CMK (cell line): ENCODE data around the gene RPS15.

ENCODE experiments used
- DNase-seq: peaks from one replicate; pipeline ENCODE4 v3.0.0-alpha.2; 2010; ENCODE audit warnings: low read depth

The RPS15 gene

GRCh38 chr19:1453525-1454364, 15.5 kb downstream of the RPS15 start:
- peak; percentile 52 for DNase-seq

- no peak for DNase-seq
Measured at GRCh38 chr19:1455002-1455335, 16.8 kb downstream of the RPS15 start.

DNA sequence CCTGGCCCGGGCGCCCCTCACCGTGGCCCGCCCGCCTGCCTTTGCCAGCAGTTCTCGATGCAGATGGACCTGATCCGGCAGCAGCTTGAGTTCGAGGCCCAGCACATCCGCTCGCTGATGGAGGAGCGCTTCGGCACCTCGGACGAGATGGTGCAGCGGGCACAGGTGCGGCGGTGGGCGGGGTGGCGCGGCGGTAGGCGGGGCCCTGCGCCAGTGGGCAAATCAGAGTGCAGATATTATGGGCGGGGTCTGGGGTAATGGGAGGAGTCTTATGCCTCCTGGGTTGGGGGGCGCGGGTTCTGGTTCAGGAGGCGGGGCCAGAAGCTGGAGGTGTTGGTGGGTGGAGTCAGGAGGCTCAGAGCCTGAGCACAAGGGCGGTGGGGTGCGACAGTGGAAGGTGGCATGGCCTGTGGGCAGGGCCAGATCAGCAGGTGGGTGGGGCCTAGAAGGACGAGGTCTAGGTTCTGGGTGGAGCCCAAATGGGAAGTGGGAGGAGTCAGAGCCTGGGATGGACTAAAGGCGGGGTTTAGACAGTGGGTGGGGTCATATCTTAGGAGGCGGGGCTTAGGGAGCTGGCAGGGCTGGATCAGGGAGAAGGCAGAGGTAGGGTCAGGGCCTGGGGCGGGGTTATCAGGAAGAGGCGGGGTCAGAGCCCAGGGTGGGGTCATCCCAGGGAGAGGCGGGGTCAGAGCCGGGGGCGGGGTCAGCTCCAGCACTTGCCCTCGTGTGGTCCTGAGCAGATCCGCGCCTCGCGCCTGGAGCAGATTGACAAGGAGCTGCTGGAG, 17.3 kb downstream of the RPS15 start:
- DNase-seq: peak; percentile 87

DNA sequence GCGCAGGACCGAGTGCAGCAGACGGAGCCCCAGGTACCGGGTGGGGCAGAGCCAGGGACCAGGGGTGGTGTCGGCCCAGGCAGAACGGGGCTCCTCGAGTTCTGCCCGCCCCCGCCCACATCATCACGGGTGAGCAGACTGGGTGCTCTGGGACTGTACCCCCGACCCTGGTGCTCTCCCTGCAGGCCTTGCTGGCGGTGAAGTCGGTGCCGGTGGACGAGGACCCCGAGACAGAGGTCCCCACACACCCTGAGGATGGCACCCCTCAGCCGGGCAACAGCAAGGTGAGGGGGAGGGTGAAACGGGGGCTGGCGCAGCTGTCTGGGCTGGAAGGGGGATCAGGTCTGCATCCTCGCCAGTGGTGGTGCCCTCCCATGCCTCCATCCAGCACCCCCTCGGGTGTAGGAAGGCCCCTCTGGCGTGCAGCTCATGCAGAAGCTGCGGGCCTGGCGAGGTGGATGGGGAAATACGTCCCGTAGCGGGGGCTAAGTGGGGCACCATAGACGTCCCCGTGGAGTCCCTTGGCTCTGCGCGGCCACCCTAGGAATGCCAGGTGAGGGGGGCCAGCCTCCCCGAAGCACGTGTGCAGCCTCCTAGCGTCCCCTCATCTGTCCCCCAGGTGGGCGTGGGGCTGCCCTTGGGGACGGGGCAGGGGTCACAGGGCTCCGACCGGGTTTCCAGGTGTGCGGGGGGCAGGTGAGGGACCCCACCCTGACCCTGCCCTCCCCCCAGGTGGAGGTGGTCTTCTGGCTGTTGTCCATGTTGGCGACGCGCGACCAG, 18.1 kb downstream of the RPS15 start:
- DNase-seq: no peak

DNA sequence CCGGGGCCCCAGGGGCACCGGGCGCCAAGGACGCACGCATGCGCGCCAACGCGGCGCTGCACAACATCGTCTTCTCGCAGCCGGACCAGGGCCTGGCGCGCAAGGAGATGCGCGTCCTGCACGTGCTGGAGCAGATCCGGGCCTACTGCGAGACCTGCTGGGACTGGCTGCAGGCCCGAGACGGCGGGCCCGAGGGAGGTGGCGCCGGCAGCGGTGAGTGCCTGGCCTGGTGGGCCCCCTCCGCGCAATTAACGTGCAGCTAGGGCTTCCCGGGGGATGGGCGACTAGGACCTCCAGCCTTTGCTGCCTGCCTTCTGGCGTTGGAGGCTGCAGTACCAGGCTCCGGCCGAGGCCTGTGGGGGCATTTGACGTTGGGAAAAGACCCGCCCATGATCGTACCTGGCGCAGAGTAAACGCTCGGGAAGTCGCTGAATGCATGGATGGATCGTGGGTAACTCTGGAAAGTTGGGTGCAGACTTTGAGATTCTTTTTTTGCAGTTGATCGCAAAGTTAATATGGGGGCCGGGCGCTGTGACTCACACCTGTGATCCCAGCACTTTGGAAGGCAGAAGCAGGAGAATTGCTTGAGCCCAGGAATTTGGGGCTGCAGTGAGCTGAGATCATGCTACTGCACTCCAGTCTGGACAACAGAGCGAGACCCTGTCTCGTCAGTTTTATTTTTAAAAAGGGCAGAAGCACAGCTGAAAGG, 19.0 kb downstream of the RPS15 start:
- DNase-seq: no peak

DNA sequence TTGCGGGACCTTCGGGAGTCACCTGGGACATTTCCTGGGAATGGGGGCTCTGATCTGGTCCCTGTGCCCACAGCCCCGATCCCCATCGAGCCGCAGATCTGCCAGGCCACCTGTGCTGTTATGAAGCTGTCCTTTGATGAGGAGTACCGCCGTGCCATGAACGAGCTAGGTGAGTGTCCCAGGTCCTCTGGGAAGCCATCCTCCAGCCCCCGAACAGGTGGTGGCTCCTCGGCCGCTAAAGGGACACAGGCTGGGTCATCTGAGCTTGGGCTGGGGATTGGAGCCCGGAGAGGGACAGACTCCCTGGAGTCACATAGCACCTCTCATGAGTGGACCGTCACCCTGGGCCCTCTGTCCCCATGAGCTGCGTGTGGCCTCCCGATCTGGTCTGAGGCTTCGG, 19.7 kb downstream of the RPS15 start:
- no peak for DNase-seq

GRCh38 chr19:1459479-1459878, 21.3 kb downstream of the RPS15 start:
- DNase-seq: no peak

- DNase-seq: no peak
Measured at GRCh38 chr19:1460033-1460995, 22.1 kb downstream of the RPS15 start.

- no peak for DNase-seq
Measured at GRCh38 chr19:1461862-1462261, 23.7 kb downstream of the RPS15 start.

GRCh38 chr19:1465191-1466016, 27.2 kb downstream of the RPS15 start:
- DNase-seq: no peak

GRCh38 chr19:1466018-1466460, 27.8 kb downstream of the RPS15 start:
- no peak for DNase-seq

GRCh38 chr19:1466461-1467214, 28.4 kb downstream of the RPS15 start:
- no peak for DNase-seq

- no peak for DNase-seq
Measured at GRCh38 chr19:1467215-1467489, 29.0 kb downstream of the RPS15 start.

- DNase-seq: no peak
Measured at GRCh38 chr19:1467490-1468273, 29.5 kb downstream of the RPS15 start.

- DNase-seq: no peak
Measured at GRCh38 chr19:1468274-1468820, 30.2 kb downstream of the RPS15 start.

- no peak for DNase-seq
Measured at GRCh38 chr19:1468821-1469254, 30.6 kb downstream of the RPS15 start.

GRCh38 chr19:1469255-1470054, 31.3 kb downstream of the RPS15 start:
- no peak for DNase-seq

GRCh38 chr19:1470055-1470304, 31.8 kb downstream of the RPS15 start:
- no peak for DNase-seq
